ENCODE measurements around the gene ZNRF3. TPM values are rescaled to one million over a fixed set of nuclear protein-coding genes. Genes with fewer than 3 reads are reported as not detected.

Gene ZNRF3
- polyA plus RNA-seq, 1 of the 3 experiments (the other 2 are of a cell fraction), result 4.2 TPM

DNA sequence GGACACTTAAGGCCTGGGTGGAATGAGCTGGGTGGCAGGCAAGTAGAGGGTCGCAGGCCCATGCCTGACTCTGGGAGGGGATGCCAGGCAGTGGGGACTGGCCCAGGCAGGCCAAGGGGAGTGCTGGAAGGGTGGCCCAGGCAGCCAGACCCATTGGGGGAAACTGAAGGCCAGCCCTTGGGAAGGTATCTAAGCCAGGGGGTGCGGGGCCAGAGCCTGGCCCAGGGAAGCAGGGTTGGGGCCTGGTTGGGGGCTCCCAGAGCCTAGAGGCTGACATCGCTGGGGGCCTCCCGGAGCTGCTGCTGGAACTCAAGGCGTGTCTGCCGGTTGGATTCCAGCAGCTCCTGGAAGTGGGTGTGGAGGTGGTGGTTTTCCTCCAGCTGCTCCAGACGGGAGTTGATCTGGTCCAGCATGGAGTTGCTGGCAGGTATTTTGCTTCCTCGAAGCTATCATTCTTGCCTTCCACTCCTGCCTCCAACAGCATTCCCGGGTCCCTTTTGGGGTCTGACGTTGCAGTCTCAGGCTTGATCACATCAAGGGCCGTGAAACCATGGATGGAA is 47.7 kb upstream of the ZNRF3 start:
- Histone ChIP-seq H3K27me3 (ENCODE audit: insufficient read depth) (no peaks in the 10 kb centered on the region), H3K36me3 (replicated peaks in 1 of 2; ENCODE audit: control insufficient read depth in 1 of 2, insufficient read depth in 2 of 2, low read length in 1 of 2) (no peaks in the 10 kb centered on the region), H2AFZ (ENCODE audit: low read depth) (no peak overlapping the region), H3K9me3 (no peaks in the 10 kb centered on the region), H3K4me1 (ENCODE audit: control insufficient read depth in 1 of 2, insufficient read depth in 2 of 2, low read depth in 1 of 2, low read length in 1 of 2) (no peaks in the 10 kb centered on the region), H4K20me1 (ENCODE audit: insufficient read depth) (no peaks in the 10 kb centered on the region), H3K9me2 (no peaks in the 10 kb centered on the region), H3K27ac (ENCODE audit: low read depth in 2 of 2, low read length in 1 of 2) (no peak overlapping the region), H3K4me3 (ENCODE audit: low read depth in 2 of 2, low read length in 1 of 2) (no peak overlapping the region), H3K4me2 (no peak overlapping the region), H3K9ac (no peak overlapping the region), H3K79me2 (ENCODE audit: insufficient read depth) (no peaks in the 10 kb centered on the region), H3F3A (replicated peaks; ENCODE audit: insufficient read depth) (no peaks in the 10 kb centered on the region)
- no peak for TF ChIP-seq JUND (IDR thresholded peaks at IDR 0.05)
- TF ChIP-seq ELF1 (IDR thresholded peaks at IDR 0.05), result no peak
- TF ChIP-seq TEAD4 (IDR thresholded peaks at IDR 0.05; ENCODE audit: borderline replicate concordance, insufficient read depth), result no peak
- no peak for TF ChIP-seq GATA2 (CRISPR knock-in tag; IDR thresholded peaks at IDR 0.05)
- 90% methylated on average over 9 of the region's 11 CpGs for WGBS (ENCODE audit: low lambda C conversion rate)
- no peak for DNase-seq
- CTCF ChIA-PET, result interaction anchor here (1.0 to 1.6 kb wide), 3 partner anchors 20 to 410 kb away, joined by 3 to 11 read pairs (median 3); no protein-coding TSS in a partner anchor
- POLR2A ChIA-PET, result no interaction called here

DNA sequence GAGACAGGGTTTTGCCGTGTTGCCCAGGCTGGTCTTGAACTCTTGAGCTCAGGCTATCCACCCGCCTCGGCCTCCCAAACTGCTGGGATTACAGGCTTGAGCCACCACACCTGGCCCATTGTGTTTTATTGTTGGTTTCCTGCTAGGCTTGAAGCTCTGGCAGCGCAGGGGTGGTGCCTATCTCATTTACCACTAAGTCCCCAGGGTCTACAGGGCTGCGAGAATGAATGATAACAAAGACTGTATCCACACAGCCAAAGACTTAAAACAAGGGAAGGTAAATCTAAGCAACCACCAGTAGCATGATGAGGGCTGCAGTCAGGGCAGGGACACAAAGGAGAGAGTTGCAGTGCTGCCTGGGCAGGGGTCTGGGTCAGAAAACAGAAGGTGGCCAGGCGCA is 45.7 kb upstream of the ZNRF3 start:
- DNase-seq, result no peak
- Histone ChIP-seq H4K20me1 (ENCODE audit: insufficient read depth) (no peaks in the 10 kb centered on the region), H3K4me2 (no peak overlapping the region), H3K27me3 (ENCODE audit: insufficient read depth) (no peaks in the 10 kb centered on the region), H3K79me2 (ENCODE audit: insufficient read depth) (no peaks in the 10 kb centered on the region), H2AFZ (ENCODE audit: low read depth) (no peak overlapping the region), H3K9me2 (no peaks in the 10 kb centered on the region), H3K9ac (no peak overlapping the region), H3K4me3 (ENCODE audit: low read depth in 2 of 2, low read length in 1 of 2) (no peak overlapping the region), H3F3A (replicated peaks; ENCODE audit: insufficient read depth) (no peaks in the 10 kb centered on the region), H3K9me3 (no peaks in the 10 kb centered on the region), H3K4me1 (ENCODE audit: control insufficient read depth in 1 of 2, insufficient read depth in 2 of 2, low read depth in 1 of 2, low read length in 1 of 2) (no peaks in the 10 kb centered on the region), H3K27ac (ENCODE audit: low read depth in 2 of 2, low read length in 1 of 2) (no peak overlapping the region), H3K36me3 (replicated peaks in 1 of 2; ENCODE audit: control insufficient read depth in 1 of 2, insufficient read depth in 2 of 2, low read length in 1 of 2) (no peaks in the 10 kb centered on the region)
- WGBS (ENCODE audit: low lambda C conversion rate), result 98% methylated on average over 6 of the region's 6 CpGs
- TF ChIP-seq NFIC (IDR thresholded peaks at IDR 0.05; ENCODE audit: borderline replicate concordance) (no peak), RCOR1 (IDR thresholded peaks at IDR 0.05; ENCODE audit: low read length) (no peak), YY1 (IDR thresholded peaks at IDR 0.05; ENCODE audit: low read depth) (no peak), GABPA (IDR thresholded peaks at IDR 0.05; ENCODE audit: low read depth) (no peak), ELF1 (IDR thresholded peaks at IDR 0.05) (no peak), MEF2A (IDR thresholded peaks at IDR 0.05; ENCODE audit: borderline replicate concordance, low read depth) (no peak), SIN3A (IDR thresholded peaks at IDR 0.05; ENCODE audit: borderline replicate concordance, low read depth, low read length) (no peak), JUND (IDR thresholded peaks at IDR 0.05) (no peak), MXI1 (IDR thresholded peaks at IDR 0.05; ENCODE audit: low read depth, low read length) (no peak), SMC3 (IDR thresholded peaks at IDR 0.05; ENCODE audit: low read depth, low read length) (no peak), FOSL2 (IDR thresholded peaks at IDR 0.05; ENCODE audit: borderline replicate concordance, low read depth) (no peak), FOXM1 (IDR thresholded peaks at IDR 0.05; ENCODE audit: low read depth) (no peak), FOXJ3 (CRISPR knock-in tag; IDR thresholded peaks at IDR 0.05) (no peak), CHD2 (IDR thresholded peaks at IDR 0.05; ENCODE audit: low read length, partially characterized antibody) (no peak)
- TF ChIP-seq, protein P1, sequence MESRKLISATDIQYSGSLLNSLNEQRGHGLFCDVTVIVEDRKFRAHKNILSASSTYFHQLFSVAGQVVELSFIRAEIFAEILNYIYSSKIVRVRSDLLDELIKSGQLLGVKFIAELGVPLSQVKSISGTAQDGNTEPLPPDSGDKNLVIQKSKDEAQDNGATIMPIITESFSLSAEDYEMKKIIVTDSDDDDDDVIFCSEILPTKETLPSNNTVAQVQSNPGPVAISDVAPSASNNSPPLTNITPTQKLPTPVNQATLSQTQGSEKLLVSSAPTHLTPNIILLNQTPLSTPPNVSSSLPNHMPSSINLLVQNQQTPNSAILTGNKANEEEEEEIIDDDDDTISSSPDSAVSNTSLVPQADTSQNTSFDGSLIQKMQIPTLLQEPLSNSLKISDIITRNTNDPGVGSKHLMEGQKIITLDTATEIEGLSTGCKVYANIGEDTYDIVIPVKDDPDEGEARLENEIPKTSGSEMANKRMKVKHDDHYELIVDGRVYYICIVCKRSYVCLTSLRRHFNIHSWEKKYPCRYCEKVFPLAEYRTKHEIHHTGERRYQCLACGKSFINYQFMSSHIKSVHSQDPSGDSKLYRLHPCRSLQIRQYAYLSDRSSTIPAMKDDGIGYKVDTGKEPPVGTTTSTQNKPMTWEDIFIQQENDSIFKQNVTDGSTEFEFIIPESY (IDR thresholded peaks at IDR 0.05; ENCODE audit: borderline replicate concordance, low read depth), result no peak
- TF ChIP-seq, protein P2, sequence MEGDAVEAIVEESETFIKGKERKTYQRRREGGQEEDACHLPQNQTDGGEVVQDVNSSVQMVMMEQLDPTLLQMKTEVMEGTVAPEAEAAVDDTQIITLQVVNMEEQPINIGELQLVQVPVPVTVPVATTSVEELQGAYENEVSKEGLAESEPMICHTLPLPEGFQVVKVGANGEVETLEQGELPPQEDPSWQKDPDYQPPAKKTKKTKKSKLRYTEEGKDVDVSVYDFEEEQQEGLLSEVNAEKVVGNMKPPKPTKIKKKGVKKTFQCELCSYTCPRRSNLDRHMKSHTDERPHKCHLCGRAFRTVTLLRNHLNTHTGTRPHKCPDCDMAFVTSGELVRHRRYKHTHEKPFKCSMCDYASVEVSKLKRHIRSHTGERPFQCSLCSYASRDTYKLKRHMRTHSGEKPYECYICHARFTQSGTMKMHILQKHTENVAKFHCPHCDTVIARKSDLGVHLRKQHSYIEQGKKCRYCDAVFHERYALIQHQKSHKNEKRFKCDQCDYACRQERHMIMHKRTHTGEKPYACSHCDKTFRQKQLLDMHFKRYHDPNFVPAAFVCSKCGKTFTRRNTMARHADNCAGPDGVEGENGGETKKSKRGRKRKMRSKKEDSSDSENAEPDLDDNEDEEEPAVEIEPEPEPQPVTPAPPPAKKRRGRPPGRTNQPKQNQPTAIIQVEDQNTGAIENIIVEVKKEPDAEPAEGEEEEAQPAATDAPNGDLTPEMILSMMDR (IDR thresholded peaks at IDR 0.05), result no peak
- TF ChIP-seq, protein P3, sequence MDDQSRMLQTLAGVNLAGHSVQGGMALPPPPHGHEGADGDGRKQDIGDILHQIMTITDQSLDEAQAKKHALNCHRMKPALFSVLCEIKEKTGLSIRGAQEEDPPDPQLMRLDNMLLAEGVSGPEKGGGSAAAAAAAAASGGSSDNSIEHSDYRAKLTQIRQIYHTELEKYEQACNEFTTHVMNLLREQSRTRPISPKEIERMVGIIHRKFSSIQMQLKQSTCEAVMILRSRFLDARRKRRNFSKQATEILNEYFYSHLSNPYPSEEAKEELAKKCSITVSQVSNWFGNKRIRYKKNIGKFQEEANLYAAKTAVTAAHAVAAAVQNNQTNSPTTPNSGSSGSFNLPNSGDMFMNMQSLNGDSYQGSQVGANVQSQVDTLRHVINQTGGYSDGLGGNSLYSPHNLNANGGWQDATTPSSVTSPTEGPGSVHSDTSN (IDR thresholded peaks at IDR 0.05), result no peak
- TF ChIP-seq, protein P4, sequence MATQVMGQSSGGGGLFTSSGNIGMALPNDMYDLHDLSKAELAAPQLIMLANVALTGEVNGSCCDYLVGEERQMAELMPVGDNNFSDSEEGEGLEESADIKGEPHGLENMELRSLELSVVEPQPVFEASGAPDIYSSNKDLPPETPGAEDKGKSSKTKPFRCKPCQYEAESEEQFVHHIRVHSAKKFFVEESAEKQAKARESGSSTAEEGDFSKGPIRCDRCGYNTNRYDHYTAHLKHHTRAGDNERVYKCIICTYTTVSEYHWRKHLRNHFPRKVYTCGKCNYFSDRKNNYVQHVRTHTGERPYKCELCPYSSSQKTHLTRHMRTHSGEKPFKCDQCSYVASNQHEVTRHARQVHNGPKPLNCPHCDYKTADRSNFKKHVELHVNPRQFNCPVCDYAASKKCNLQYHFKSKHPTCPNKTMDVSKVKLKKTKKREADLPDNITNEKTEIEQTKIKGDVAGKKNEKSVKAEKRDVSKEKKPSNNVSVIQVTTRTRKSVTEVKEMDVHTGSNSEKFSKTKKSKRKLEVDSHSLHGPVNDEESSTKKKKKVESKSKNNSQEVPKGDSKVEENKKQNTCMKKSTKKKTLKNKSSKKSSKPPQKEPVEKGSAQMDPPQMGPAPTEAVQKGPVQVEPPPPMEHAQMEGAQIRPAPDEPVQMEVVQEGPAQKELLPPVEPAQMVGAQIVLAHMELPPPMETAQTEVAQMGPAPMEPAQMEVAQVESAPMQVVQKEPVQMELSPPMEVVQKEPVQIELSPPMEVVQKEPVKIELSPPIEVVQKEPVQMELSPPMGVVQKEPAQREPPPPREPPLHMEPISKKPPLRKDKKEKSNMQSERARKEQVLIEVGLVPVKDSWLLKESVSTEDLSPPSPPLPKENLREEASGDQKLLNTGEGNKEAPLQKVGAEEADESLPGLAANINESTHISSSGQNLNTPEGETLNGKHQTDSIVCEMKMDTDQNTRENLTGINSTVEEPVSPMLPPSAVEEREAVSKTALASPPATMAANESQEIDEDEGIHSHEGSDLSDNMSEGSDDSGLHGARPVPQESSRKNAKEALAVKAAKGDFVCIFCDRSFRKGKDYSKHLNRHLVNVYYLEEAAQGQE (IDR thresholded peaks at IDR 0.05; ENCODE audit: low read depth, low read length), result no peak
- ChIA-PET CTCF (interaction anchor here (1.0 to 1.2 kb wide), 2 partner anchors 204 to 237 kb away, joined by 4 to 7 read pairs; no protein-coding TSS in a partner anchor), POLR2A (no interaction called here)

All from SK-N-SH (cell line).